ELF-1 (cell line): ENCODE measurements around the gene IL6R.
"Not testable (repeated sequence)": the region's sequence is repeated elsewhere in the genome, so short reads cannot be mapped to it uniquely, and the experiment has no call there.

Experiments used
- DNase-seq: peaks from one replicate; pipeline ENCODE4 v3.0.0-alpha.2; 2016; ENCODE audit warnings: low read depth, low spot score

The IL6R gene

GRCh38 chr1:154406886-154407197 lies 1.7 kb downstream of the IL6R start:
- no peak for DNase-seq

DNA sequence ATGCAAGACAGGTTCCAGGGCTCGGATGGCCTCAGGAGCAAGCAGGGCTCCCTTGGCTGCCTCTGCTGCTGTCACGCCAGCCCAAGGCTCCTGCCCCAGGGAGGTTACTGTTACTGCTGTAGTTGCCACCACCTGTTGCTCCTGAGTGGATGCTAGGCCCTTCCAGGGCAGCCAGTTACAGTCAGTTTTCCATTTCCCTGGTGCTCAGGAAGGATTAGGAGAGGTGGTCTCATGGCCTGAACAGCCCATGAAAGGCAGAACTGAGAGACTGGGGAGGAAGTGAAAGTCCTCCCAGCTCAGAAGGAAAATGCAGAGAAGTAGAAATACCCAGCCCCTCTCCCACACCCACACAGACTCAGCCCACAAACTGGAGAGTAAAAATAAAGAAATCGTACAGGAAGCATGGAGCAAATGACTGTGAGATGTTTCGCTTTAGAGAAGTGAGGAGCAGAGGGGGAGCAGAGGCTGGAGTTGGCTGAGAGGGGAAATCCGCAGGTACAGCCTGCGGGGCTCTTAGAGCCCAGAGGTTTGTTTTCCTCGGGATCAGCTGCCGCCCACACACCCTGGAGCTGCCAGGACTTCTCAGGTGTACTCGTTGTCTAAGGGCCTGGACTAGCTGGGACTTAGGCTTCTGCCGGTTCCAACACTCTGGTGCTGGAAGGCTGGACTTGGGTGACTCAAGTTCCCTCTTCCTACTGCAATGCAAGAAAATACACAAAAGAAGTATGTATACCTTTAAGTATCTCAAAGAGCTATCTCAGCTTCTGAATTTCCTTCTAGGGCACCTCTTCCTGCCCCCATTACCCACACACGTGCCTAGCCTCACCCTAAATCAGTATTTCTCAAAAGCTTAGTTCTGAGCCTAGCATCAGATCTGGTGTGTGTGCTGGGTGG lies 2.3 kb downstream of the IL6R start:
- no peak for DNase-seq

GRCh38 chr1:154408174-154408777 lies 3.1 kb downstream of the IL6R start:
- DNase-seq = no peak

GRCh38 chr1:154410185-154410827 lies 5.2 kb downstream of the IL6R start:
- DNase-seq = no peak

DNA sequence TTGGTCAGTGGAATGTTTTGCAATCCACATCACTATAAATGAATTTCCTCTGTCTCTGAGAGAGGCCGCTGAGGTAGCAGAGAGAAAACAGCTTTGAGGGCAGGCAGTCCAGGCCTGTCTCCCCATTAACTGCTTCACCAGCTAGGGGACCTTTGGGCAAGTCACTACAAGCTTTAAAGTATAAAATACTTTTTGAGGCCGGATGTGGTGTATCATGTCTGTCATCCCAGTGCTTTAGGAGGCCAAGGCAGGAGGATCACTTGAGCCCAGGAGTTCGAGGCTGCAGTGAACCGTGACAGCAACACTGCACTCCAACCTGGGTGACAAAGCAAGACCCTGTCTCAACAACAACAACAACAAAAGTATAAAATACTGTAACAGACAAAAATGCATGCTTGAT lies 6.4 kb downstream of the IL6R start:
- DNase-seq = no peak

DNA sequence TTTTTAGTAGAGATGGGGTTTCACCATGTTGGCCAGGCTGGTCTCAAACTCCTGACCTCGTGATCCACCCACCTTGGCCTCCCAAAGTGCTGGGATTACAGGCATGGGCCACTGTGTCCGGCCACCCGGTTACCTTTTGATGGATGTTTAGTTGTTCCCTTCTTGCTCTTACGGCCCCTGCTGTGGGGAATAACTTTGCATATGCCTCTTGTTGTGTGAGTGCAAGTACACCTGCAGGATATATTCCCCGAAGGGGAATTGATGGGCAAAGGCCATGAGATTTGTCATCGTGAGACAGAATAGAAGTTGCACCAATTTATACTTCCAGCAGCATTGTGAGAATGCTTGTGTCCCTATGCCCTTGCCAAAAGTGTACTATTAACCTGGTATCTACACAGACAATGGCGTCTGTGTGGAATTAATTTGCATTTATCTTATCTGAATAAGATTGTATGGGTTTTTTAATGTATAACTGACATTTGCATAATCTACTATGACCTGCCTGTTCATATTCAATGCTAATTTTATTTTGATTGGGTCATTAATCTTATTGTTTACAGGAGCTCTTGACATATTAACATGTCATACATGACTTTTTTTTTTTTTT lies 8.1 kb downstream of the IL6R start:
- DNase-seq = no peak

- DNase-seq = no peak
Observed at GRCh38 chr1:154414606-154415005, 9.5 kb downstream of the IL6R start.

DNA sequence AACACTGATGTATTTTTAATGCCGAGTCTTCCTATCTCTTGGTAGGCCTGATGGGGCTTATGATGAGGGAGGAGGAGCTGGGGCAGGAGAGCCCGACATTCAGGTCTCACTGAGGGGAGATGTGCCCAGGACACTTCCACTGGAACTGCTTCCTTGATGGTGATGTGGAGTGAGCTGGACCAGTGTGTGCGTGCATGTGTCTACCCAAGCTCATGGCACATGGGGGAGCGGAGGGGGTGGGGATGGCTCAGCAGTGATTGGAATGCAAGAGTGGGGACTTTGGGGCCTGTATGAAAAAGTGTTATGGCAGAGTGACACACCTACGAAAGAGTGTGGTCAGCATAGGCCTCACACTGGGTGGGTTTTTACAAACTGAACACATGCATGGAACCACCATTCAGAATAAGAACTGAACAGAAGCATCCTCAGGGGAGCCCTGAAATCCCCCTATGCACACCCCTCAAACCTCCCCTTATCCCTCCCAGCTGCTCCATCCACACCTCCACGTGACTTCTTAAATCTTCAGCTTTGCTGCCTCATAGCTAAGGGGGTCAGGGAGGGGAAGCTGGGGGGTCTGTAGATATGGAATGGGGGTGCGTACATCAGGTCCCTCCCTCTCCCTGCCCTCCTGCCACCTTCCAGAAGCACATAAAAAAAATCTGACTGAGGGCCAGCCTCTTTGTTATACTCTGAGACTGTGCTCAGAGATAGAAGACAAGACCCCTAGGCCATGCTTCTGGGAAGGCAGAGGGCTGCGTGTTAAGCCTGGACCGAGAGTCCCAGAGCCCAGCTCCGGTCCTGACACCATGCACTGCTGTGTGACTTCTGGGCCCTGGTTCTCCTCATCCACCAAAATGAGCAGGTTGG lies 11.6 kb downstream of the IL6R start:
- DNase-seq = no peak

GRCh38 chr1:154417338-154417608 lies 12.1 kb downstream of the IL6R start:
- no peak for DNase-seq

DNA sequence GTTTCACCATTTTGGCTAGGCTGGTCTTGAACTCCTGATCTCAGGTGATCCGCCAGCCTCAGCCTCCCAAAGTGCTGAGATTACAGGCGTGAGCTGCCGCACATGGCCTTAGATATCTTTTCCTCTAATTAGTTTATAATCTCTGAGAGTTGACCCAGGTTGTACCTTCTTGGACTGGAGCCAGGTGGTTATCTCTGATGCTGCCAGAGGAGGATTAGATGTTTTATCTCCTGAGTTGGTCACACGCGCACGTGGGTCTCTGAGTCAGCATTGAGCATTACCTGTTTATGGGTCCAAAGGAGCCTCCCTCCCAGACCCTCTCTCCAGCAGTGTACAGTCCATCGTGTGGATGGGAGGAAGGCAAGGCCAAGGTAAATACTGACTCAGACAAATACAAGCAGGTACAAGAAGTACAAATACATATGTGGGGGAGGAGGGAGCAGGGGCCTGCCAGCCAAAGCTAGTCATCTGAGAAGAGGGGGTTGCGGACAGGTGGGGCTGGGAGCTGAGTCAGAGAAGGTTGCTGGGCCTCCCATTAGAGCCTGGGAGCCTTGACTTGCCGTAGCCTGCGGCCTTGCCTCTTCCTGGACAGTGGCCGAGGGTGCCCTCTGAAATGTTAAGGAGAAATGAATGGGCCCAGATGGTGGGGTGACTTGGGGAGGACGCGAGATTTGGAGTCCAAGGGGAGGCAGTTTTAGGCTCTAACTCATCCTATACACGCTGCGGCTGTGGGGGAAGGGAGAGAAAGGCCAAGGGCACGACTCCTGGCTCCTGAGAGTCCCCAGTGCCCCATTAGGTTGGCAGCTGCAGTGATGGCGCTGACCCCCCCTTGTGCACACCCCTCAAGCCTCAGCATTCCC lies 13.1 kb downstream of the IL6R start:
- no peak for DNase-seq

GRCh38 chr1:154418923-154419619 lies 13.9 kb downstream of the IL6R start:
- DNase-seq = no peak

DNA sequence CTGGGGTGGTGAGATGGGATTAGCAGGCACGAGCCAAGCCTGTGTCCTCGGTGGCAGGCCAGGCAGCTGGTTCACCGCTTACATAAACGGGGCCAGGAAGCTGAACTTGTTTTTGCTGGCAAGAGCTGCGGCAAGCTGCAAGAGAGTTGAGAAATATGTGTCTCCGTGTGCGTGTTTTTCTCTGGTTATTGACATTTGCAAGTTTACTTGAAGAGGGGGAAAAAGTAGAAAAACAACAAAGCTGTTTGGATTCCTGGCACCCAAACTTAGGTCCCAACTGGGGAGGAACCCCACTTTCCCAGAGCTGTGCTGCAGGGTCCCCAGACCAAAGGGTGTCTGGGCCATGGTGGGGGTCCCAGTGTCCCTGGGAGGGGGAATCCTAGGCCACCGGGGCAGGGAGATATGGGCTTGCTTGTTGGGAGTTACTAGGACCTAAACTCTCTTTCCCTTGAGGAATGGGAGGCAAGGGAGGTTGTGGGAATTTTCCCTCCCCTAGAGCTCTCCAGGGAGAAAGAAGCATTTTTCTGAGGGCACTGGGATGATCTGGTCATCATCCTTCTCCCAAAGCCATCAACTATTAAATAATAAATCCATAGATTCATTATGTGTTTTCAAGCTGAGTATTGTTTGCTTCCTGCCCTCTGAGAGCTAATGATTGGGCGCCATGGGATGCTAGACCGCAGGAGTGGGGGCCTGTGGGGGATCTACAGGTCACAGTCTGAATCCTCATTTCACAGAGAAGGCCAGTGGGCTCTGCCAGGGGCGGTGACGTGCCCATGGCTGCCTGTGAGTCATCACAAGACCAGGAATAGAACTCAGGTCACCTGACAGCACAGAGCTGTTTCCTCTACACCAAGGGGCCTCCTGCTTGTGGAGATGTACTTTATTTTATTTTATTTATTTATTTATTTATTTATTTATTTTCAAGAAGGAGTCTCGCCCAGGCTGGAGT lies 14.8 kb downstream of the IL6R start:
- DNase-seq = no peak

DNA sequence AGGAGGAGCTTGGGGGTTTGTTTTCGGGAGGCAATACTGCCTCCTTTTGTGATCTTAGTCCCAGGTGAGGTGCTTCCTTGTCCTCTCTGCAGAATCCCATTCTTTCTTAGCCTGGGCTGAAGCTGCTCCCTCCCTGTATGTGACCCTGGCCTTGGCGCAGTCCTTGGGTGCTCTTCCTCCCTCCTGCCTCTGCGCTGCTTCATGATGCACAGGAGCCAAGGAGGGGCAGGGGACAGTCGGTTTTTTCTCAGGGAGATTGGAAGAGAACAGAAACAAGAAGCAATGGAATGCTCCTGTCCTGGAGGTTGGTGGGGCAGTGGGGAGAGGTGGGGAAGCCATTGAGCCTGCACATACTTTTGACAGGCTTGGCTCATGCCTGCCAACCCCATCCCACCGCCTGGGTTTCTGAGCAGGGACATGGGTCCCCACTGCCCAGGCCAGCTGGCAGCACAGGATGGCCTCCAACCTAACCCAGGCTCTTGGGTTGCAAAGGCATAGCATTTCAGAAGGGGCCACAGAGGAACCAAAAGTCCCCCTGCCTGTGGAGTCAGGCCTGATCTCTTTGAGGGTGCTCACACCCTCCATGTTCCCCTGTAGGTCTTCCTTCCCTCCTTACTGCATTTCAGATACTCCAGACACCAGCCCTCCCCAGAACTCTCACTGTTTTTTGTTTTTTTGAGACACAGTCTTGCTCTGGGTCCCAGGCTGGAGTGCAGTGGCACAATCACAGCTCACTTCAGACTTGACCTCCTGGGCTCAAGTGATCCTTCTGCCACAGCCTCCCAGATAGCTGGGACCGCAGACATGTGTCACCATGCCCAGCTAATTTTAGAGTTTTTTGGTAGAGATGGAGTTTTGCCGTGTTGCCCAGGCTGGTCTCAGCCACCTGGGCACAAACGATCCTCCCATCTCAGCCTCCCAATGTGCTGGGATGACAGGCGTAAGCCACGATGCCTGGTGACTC lies 16.1 kb downstream of the IL6R start:
- no peak for DNase-seq

DNA sequence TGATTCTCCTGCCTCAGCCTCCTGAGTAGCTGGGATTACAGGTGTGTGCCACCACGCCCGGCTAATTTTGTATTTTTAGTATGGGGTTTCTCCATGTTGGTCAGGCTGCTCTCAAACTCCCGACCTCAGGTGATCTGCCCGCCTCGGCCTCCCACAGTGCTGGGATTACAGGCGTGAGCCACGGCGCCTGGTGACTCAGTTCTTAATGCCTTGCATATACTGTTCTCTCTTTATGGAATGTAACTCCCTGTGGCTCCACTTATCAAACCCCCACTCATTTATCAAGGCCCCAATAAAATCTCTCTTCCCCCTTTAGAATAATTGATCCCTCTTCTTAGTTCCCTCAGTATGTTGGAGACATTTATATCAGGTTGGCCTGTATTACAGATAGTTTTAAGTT lies 16.9 kb downstream of the IL6R start:
- not testable (repeated sequence) for DNase-seq

DNA sequence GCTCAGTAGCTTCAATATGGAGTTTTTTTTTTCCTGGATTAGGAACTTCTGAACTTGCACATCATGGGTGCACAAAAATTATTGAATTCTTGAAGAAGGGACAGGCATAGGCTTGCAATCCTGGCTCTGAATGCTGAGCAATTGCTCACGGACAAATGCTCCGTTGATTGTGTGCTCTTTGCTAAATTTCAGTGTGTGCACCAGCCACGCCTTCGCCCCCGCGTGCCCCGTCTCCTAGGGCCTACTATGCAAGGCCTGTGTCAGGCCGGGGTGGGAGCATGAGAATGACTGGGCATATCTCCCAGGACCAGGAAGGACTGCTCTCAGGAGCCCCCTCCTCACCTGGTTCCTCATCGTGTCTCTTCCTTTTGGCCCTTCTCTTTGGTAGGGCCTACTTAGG lies 17.4 kb downstream of the IL6R start:
- no peak for DNase-seq

DNA sequence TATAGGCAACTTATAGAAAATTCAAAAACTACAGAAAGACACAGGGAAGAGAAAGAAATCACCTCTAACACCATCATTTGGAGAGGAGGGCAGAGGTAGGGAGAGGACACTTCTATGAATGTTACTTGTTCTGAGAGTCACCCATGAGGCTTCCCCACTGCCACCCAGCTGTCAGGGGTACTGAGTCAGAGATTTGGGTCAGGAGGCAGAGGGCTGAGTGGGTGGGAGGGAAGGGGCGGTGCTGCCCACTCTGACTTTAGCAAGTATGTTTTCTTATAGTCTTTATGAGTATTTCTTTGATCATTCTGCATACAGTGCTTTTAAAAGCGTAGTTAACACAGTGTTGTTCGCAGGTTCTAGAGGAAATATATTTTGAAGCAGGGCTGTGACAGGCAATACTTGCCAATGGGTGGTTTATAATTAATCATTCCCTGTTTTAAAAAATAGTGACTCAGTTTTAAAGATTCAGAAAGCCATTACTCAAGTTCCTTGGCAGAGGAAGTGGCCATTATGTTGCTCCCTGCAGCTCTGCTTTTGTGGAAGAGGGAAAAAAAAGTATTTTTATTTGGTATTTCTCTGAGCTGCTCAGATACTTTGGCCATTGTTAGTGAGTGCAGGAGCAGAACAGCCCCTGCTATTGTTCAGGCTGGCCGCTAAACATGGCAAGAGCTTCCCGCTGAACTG lies 18.3 kb downstream of the IL6R start:
- DNase-seq = no peak

GRCh38 chr1:154423988-154424326 lies 18.8 kb downstream of the IL6R start:
- DNase-seq = no peak
